ENCODE results near the gene CRTC3. TPM values are rescaled to one million over a fixed set of nuclear protein-coding genes. Genes with fewer than 3 reads are reported as not detected.
A peak's percentile ranks its signal among the peaks of the same experiment; 100 is the strongest.
"Not testable (repeated sequence)": the region's sequence is repeated elsewhere in the genome, so short reads cannot be mapped to it uniquely, and the experiment has no call there.

CRTC3 gene
- total RNA-seq, 1 experiment from 2014 or later, result 25.9 TPM

DNA sequence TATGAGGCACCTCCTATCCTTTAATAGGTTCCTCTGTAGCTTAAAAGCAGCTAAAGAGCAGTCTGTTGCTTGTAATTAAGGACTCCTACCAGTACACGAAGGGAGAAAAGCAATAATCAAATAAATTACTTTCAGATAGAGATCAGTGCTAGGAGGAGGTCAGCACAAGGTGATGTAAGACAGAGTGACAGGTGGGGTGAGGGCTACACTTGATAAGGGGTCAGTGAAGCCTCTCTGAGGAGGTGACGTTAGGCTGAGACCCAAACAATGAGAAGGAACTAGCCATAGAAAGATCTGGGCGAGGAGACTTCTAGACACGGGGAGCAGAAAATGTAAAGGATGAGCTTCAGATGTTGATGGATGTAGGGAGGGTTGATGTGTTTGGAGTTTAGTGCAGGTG is 129.8 kb downstream of the CRTC3 start:
- intact Hi-C loops (cut with micrococcal nuclease), result no loop called here
- H3K4me3 Mint-ChIP-seq (ENCODE audit: unreplicated experiment), result no peak overlapping the region
- no TSS peak for BruUV-seq (replicated peaks)
- peak overlapping the region; percentile 86 for H3K27ac Mint-ChIP-seq (ENCODE audit: low read depth, unreplicated experiment)
- peaks cover 31% of the 10 kb centered on the region for H3K4me1 Mint-ChIP-seq (ENCODE audit: insufficient read depth, unreplicated experiment)
- CTCF ChIA-PET, result interaction anchor here (0.7 to 2.8 kb wide), 3 partner anchors 227 to 273 kb away, joined by 3 to 13 read pairs (median 8); partner anchors contain the start of gene HDDC3
- peaks cover 6% of the 10 kb centered on the region for H3K36me3 Mint-ChIP-seq (ENCODE audit: insufficient read depth, unreplicated experiment)
- H3K9me3 Mint-ChIP-seq (ENCODE audit: unreplicated experiment), result no peaks in the 10 kb centered on the region
- no peaks in the 10 kb centered on the region for H3K27me3 Mint-ChIP-seq (ENCODE audit: insufficient read depth, unreplicated experiment)
- POLR2A ChIA-PET, result interaction anchor here (1.1 kb wide), 1 partner anchor 10 kb away, joined by 3 read pairs; no protein-coding TSS in a partner anchor
- DNase-seq (ENCODE audit: unreplicated experiment), result no peak
- no peak for TF ChIP-seq CTCF (IDR thresholded peaks at IDR 0.05; ENCODE audit: unreplicated experiment)

DNA sequence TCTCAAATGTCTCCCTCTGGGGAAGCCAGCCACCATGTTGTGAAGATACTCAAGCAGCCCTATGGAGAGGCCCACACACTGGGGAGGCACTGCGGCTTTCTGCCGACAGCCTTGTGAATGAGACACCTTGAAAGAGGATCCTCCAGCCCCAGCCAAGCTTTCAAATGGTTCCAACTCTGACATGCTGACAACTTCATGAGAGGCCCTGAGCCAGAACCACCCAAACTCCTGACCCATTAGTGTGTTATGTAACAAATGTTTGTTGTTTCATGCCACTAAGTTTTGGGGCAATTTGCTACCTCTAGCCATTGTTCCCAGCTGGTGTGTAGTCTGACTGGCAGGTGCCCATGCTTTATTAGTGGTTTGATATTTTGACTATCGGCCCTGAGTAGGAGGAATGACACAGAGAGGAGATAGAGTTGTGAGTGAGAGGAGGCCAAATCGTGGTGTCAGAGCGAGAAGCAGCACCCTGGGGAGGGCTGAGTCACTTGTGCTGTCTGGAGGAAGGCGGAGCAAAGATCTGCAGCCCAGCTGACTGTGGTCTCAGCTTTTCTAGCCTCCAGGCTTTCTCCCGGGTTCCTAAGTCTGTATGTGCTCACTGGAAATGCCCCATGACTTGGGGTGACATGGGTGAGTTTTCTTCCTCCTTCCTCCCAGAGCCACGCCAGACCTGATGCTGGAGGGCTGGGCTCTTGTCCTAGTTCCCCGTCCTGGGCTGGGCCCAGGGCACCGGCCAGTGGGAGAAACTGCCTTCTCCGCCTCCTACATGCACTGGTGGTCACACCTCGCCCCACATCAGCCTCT is 130.7 kb downstream of the CRTC3 start:
- H3K27ac Mint-ChIP-seq (ENCODE audit: low read depth, unreplicated experiment), result peak overlapping the region; percentile 86
- peaks cover 6% of the 10 kb centered on the region for H3K36me3 Mint-ChIP-seq (ENCODE audit: insufficient read depth, unreplicated experiment)
- H3K4me3 Mint-ChIP-seq (ENCODE audit: unreplicated experiment), result peak overlapping the region; percentile 68
- H3K9me3 Mint-ChIP-seq (ENCODE audit: unreplicated experiment), result no peaks in the 10 kb centered on the region
- ChIA-PET POLR2A (interaction anchor here (0.6 to 1.3 kb wide), 4 partner anchors 11 to 211 kb away, joined by 3 read pairs; no protein-coding TSS in a partner anchor), CTCF (interaction anchor here (0.6 to 2.8 kb wide), 5 partner anchors 19 to 367 kb away, joined by 3 to 13 read pairs (median 4); no protein-coding TSS in a partner anchor)
- peaks cover 34% of the 10 kb centered on the region for H3K4me1 Mint-ChIP-seq (ENCODE audit: insufficient read depth, unreplicated experiment)
- peak; percentile 89 for DNase-seq (ENCODE audit: unreplicated experiment)
- no peaks in the 10 kb centered on the region for H3K27me3 Mint-ChIP-seq (ENCODE audit: insufficient read depth, unreplicated experiment)
- no TSS peak for BruUV-seq (replicated peaks)
- intact Hi-C loops (cut with micrococcal nuclease), result loop anchor here (1.0 kb wide), 1 partner anchor 20 kb away; no protein-coding TSS in a partner anchor
- TF ChIP-seq CTCF (IDR thresholded peaks at IDR 0.05; ENCODE audit: unreplicated experiment), result no peak

- Mint-ChIP-seq H3K27ac (ENCODE audit: low read depth, unreplicated experiment) (peak overlapping the region; percentile 86), H3K4me1 (ENCODE audit: insufficient read depth, unreplicated experiment) (peaks cover 34% of the 10 kb centered on the region), H3K4me3 (ENCODE audit: unreplicated experiment) (peak overlapping the region; percentile 68)
- not testable (repeated sequence) for H3K36me3 Mint-ChIP-seq (ENCODE audit: insufficient read depth, unreplicated experiment); H3K9me3 Mint-ChIP-seq (ENCODE audit: unreplicated experiment); BruUV-seq (replicated peaks); H3K27me3 Mint-ChIP-seq (ENCODE audit: insufficient read depth, unreplicated experiment)
- ChIA-PET CTCF (interaction anchor here (2.8 kb wide), 1 partner anchor 225 kb away, joined by 13 read pairs; no protein-coding TSS in a partner anchor), POLR2A (interaction anchor here (0.6 to 1.3 kb wide), 3 partner anchors 13 to 210 kb away, joined by 3 read pairs; no protein-coding TSS in a partner anchor)
- peak; percentile 29 for DNase-seq (ENCODE audit: unreplicated experiment)
- intact Hi-C loops (cut with micrococcal nuclease), result loop anchor here (1.0 kb wide), 1 partner anchor 19 kb away; no protein-coding TSS in a partner anchor
Measured at GRCh38 chr15:90660999-90661330, 131.2 kb downstream of the CRTC3 start.

DNA sequence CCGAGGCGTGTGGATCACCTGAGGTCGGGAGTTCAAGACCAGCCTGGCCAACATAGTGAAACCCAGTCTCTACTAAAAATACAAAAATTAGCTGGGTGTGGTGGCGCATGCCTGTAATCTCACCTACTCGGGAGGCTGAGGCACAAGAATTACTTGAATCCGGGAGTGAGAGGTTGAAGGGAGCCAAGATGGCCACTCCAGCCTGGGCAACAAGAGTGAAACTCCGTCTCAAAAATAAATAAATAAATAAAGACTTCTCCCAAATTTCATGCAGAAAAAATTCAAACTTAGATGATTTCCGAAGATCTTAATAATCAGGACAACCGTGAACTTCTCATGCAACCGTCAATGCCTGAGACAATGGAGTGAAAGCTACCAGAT is 134.3 kb downstream of the CRTC3 start:
- ChIA-PET POLR2A (interaction anchor here (0.8 to 5.0 kb wide), 3 partner anchors 16 to 52 kb away, joined by 3 to 31 read pairs (median 3); no protein-coding TSS in a partner anchor), CTCF (interaction anchor here (0.6 to 1.7 kb wide), 4 partner anchors 222 to 1645 kb away, joined by 3 to 5 read pairs (median 4); partner anchors contain the start of gene UNC45A)
- H3K9me3 Mint-ChIP-seq (ENCODE audit: unreplicated experiment); H3K27me3 Mint-ChIP-seq (ENCODE audit: insufficient read depth, unreplicated experiment); H3K36me3 Mint-ChIP-seq (ENCODE audit: insufficient read depth, unreplicated experiment); intact Hi-C loops (cut with micrococcal nuclease); DNase-seq (ENCODE audit: unreplicated experiment): not testable (repeated sequence)
- H3K4me1 Mint-ChIP-seq (ENCODE audit: insufficient read depth, unreplicated experiment), result peaks cover 45% of the 10 kb centered on the region
- BruUV-seq (replicated peaks), result TSS peak; percentile 34
- H3K27ac Mint-ChIP-seq (ENCODE audit: low read depth, unreplicated experiment), result peak overlapping the region; percentile 86
- H3K4me3 Mint-ChIP-seq (ENCODE audit: unreplicated experiment), result peak overlapping the region; percentile 73
